ENCODE data around the gene IGFBP1.
"Not testable (repeated sequence)": the region's sequence is repeated elsewhere in the genome, so short reads cannot be mapped to it uniquely, and the experiment has no call there.

Gene IGFBP1

GRCh38 chr7:45888185-45888992 lies at the start of gene IGFBP1:
TSS of gene IGFBP1 (plus strand) at chr7:45888488. CDS start at chr7:45888653, 165 bp downstream.
- DNase-seq: no peak

DNA sequence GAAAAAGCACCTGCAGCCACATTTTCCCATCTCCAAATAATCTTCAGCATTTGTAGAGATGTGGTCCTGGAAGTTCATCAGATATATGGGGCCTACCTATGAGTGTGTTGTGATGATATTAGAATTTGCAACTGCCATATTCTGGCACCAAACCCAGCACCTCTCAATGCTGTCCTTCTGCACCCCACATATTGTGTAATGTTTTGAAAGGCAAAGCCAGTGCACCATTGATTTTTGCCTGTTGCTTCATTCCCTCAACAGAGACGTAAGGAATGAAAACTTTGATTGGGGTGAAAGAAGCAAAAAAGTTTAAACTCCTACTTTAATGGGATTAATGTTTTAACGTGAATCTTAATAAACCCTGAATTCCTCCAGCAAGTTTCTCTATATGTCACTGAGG lies 49.4 kb upstream of the IGFBP1 start:
- not testable (repeated sequence) for DNase-seq

- DNase-seq: not testable (repeated sequence)
Measured at GRCh38 chr7:45841926-45842717, 46.2 kb upstream of the IGFBP1 start.

DNA sequence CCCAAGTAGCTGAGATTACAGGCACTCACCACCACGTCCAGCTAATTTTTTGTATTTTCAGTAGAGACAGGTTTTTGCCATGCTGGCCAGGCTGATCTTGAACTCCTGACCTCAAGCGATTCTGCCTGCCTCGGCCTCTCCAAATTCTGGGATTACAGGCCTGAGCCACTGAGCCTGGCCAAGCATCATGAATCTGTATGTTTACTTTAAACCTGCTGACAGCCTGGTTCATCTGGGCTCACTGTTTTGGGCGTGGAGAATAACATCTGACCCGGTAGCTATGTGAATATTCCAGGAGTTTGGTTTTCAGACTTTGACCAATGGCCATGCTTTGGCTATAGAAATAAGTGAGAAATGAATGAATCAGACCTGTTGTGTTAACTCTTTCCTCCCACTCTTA lies 41.8 kb upstream of the IGFBP1 start:
- DNase-seq: not testable (repeated sequence)

DNA sequence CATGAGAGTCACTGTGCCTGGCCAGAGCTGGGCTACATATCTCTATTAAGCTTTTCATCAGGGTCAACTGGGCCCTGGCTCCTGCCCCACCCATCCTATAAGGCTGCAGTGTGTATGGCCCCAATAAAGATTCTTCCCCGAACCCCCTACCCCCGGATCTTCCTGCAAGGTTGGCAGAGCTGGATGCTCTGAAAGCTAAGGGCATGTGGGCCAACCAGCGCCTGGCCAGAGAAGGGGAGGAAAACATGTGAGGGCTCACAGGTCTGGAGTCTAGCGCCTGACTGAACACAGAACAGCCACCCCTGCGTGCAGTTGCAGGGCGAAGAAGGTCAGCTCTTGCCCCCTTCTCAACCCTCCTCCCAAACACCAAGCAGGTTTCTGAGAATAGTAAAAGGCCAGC lies 39.6 kb upstream of the IGFBP1 start:
- DNase-seq: not testable (repeated sequence)

DNA sequence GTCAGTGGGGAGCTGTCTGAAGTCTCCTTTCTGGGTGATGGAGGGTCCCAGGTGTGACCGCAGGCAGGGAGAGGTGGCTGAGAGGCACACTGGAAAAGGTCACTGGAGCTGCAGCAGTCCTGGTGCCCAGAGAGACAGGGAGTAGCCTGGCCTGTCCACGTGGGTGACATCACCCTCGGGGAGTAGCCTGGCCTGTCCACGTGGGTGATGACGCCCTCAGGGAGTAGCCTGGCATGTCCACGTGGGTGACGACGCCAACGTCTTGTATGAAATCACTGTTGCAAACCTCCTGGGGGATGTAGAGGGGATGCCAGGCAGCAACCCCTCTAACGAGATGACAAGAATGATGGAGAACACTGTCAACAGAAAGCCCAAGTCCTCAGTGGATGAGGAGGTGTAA lies 35.3 kb upstream of the IGFBP1 start:
- DNase-seq: not testable (repeated sequence)

DNA sequence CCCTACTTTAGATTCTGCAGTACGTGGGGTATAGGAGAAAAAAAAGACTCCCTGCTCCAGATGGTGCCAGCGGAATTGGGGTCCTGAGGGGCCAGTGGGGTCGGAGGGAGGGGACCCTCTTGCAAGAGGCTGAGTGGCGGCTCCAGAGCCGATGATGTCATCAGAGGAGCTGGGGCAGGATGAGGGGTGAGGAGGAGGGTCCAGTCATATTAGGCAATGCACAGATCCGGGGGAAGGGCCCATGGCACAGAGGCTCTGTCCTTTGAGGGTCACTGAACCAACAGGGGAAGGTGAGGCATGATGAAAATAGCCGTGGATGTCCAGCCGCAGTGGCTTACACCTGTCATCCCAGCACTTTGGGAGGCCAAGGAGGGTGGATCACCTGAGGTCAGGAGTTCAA lies 34.8 kb upstream of the IGFBP1 start:
- DNase-seq: not testable (repeated sequence)

DNA sequence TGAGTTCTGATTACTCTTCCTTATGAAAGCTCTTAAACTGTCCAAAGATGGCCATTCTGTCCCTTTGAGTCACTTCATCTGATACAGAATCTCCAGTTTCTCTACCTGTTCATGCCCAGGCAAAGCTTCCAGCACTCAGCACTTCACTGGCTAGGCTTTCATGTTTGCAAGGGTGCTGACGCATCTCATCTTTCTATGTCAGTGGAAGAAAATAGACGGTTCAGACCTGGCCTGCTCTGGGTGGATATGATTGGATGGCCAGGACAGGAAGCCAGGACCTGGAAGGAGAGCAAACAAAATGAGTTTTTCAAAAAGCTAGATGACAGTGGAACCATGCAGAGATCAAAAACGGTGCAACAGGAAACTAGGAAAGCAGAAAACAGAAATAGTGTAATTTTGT lies 32.6 kb upstream of the IGFBP1 start:
- DNase-seq: not testable (repeated sequence)

DNA sequence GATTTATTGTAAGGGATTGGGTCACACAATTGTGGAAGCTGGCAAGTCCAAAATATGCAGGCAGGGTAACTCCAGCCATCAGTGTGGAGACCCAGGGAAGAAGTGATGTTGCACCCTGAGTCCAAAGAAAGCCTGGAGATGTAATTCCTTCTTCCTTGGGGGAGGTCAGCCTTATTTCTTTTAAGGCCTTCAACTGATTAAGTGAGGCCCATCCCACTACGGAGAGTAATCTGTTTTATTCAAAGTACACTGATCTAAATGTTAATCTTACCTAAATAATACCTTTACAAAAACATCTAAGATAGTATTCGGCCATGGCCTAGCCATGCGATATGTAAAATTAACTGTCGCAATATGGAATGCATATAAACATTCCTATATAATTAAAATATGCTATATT lies 31.4 kb upstream of the IGFBP1 start:
- not testable (repeated sequence) for DNase-seq

DNA sequence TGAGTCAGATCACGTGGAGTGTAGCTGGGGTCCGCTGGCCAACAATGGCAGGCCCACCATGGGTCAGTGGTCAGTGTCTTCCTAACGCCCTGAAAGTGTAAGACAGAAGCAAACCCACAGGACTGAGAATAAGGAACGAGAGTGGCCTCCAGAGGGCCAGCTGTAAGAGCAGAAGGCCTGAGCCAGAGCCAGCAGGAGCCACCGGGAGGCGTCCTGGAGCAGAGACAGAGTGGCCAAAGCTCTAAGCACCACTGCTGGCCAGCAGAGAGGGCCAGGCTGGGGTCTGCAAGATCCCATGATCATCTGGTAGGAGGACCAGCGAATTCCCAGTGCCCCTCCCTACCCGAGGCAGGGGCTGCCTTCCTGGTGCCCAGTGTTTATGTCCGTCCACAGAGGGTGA lies 24.6 kb upstream of the IGFBP1 start:
- no peak for DNase-seq

- DNase-seq: no peak
Measured at GRCh38 chr7:45865594-45866410, 22.5 kb upstream of the IGFBP1 start.

GRCh38 chr7:45867471-45867870 lies 20.8 kb upstream of the IGFBP1 start:
- no peak for DNase-seq

DNA sequence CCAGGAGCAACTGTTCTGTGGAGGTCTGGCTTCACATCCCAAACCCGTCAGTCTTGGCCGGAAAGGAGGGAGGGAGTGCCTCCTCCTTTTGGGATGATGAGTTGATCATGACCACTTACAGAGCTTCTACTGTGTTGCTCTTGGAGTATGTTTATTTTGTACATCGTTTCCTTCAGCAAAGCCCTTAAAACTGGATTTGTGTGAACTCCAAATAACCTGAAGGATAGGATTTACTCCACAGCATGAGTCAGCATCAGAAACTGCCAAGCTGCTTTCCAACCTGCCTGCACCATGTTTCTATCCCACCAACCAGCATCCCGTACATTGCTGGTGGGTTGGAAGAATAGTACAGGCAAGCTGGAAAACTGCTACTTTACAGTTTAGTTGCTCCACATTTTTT lies 18.9 kb upstream of the IGFBP1 start:
- peak; percentile 40 for DNase-seq

DNA sequence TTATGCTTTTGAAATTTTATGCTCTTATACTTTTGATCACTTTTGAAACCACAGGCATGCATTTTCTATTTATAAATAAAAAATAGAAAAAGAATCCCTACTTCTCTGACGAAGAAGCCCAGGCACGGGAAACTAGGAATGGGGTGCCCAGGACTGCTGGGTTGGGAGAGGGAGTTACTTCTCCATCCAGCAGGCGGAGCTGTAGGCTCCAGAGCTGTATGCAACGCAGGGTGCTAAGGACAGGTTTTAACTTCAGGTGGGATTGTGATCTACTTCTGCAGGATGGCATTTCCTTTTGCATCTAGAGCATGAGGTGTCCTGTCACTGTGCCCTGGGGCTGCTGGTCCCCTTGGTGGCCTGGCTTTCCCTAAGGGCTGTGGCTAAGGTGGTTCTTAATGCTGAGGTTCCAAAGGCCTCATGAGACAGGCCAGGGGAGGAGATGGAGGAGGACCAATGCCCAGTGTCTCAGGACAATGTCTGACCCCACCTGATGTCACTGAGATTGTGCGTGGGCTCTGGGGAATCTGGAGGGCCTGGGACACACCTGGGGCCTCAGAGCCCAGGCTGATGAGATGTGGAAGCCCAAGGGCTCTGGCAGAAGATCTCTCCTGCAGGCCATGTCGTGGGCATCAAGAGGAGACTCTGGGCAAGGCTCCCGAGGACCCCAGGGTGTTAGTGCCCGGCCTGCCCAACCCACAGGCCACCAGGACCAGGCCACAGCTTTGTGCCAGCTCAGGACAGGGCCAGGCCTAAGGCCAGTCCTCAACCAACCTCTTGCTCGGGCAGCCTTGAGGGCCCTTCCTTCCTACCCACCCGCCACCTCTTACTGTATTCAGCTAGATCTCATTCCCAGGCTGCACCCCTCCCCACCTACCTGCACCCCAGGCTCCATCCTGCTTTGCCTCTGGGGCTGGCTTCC lies 15.9 kb upstream of the IGFBP1 start:
- no peak for DNase-seq

- no peak for DNase-seq
Measured at GRCh38 chr7:45873035-45873354, 15.3 kb upstream of the IGFBP1 start, which contains the start of gene CCDC201. TSS of gene CCDC201 (minus strand) at chr7:45873082. CDS start at chr7:45873007, 75 bp downstream.

DNA sequence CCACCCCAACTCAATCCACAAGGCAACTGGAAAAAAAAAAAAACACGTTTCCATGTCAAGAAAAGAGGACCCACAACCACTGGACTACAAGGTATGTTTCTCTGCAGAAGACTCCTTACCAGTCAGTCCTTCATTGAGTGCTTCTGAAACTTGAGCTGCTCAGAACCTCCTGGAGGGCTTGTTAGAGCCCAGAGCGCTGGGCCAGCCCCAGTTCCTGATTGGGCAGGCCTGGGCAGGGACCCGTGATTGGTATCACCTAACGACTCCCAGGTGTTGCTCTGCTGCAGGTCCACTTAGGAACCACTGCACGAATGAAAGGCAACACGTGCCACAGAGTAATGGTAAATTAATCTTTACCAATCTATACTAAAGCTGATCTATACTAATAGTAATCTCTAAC lies 14.9 kb upstream of the IGFBP1 start:
- DNase-seq: no peak

DNA sequence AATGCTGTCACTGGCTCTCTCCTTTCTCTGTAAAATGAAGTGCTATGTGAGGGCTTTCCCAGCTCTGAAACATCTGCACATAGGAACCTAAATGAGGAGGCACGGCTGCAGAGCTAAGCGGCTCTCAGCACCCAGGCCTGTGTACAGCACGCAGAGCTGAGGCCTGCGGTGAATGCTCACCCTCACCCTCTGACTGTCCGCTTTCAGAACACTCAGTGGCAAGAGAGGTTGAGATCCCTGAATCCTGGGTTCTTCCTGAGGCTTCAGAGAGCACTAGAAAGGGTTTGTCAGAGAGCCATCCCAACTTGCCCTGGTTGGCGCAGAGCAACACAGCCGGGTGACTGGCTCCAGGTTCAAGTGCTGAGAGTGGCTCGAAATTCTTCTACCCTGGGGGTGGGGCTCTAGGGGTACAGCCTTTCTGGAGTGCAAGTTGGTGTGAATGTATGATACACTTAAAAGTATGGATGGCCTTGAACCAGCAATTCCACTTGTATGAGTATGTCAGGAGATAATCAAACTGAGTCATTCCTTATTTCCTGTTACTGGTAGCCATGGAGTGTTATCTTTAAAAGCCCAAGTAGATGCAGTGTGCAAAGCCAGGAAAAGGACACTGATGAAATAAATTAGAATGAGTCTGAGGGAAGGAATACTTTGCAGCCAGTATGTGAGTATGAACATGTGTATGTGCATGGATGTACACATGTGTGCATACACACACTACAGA lies 13.7 kb upstream of the IGFBP1 start:
- peak; percentile 87 for DNase-seq

- no peak for DNase-seq
Measured at GRCh38 chr7:45876519-45876918, 11.8 kb upstream of the IGFBP1 start.

GRCh38 chr7:45878457-45879144 lies 9.7 kb upstream of the IGFBP1 start:
- DNase-seq: no peak

- no peak for DNase-seq
Measured at GRCh38 chr7:45880433-45880860, 7.8 kb upstream of the IGFBP1 start.

DNA sequence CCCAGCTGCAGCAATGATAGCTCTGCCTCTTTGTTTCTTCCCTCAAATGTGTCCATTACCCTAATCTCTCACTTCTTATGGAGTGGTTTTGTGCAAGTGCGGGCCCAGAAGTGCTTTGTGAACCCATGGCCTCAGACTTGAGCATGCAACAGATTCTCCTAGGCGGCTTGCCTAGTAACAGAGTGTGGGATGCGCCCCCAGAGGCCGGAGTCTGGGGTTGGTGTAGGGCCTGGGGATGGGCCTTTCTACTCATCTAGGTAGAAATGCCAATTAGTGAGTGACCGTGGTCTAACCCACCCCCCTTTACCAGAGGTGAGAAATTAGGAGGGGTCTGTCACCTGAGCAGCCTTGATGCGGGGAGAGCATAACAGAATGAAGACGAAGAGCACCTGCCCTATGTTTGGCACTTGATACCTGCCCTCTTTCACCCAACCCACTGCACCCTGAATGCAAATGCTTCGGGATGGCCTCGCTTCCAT lies 7.0 kb upstream of the IGFBP1 start:
- DNase-seq: no peak
